HUES6 (cell line): ENCODE measurements around the gene BTG1.

Source experiments
- H3K27ac ChIP-seq: 2 replicates; pipeline ENCODE4 v1.7.0; 2013; ENCODE audit warnings: low read depth, mild to moderate bottlenecking, low read length, inconsistent platforms
- H3K27me3 ChIP-seq: 2 replicates; pipeline ENCODE4 v1.6.1; 2013; ENCODE audit warnings: low read length; ENCODE audit not compliant: control insufficient read depth, insufficient read depth
- H3K36me3 ChIP-seq: 2 replicates; pipeline ENCODE4 v1.6.1; 2013; ENCODE audit warnings: low read length; ENCODE audit not compliant: control insufficient read depth, insufficient read depth
- H3K4me1 ChIP-seq: 2 replicates; pipeline ENCODE4 v1.6.1; 2013; ENCODE audit warnings: low read length; ENCODE audit not compliant: control insufficient read depth, insufficient read depth
- H3K4me3 ChIP-seq: 2 replicates; pipeline ENCODE4 v1.5.1; 2013; ENCODE audit warnings: low read depth, low read length
- H3K9ac ChIP-seq: one replicate; pipeline ENCODE4 v1.6.1; 2013; ENCODE audit warnings: mild to moderate bottlenecking, low read length
- H3K9me3 ChIP-seq: 2 replicates; pipeline ENCODE4 v1.6.1; 2013; ENCODE audit warnings: low read depth, low read length; ENCODE audit not compliant: control insufficient read depth, insufficient read depth

Gene BTG1

DNA sequence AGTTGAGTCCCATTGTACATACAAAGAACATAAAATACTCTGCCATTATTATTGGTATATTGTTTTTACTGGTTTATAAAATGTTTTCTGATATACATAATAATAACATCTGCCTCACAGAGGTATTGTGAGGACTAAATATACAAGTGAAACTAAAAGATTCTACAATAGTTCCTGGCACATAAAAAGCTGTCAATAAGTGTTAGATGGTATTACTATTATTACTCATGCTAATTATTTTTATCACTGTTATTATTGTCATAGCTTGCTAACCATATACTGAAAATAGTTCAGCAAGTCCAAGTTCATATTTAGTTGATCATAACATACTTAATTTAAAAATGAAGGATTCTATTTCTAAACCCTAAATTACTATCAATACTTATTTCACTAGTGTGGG lies 34.4 kb downstream of the BTG1 start:
- no peaks in the 10 kb centered on the region for H3K9me3 ChIP-seq
- H3K4me3 ChIP-seq: no peak overlapping the region
- H3K9ac ChIP-seq: no peak overlapping the region
- H3K27ac ChIP-seq: no peak overlapping the region
- no peaks in the 10 kb centered on the region for H3K27me3 ChIP-seq
- H3K36me3 ChIP-seq: no peaks in the 10 kb centered on the region
- H3K4me1 ChIP-seq: peaks cover 44% of the 10 kb centered on the region

DNA sequence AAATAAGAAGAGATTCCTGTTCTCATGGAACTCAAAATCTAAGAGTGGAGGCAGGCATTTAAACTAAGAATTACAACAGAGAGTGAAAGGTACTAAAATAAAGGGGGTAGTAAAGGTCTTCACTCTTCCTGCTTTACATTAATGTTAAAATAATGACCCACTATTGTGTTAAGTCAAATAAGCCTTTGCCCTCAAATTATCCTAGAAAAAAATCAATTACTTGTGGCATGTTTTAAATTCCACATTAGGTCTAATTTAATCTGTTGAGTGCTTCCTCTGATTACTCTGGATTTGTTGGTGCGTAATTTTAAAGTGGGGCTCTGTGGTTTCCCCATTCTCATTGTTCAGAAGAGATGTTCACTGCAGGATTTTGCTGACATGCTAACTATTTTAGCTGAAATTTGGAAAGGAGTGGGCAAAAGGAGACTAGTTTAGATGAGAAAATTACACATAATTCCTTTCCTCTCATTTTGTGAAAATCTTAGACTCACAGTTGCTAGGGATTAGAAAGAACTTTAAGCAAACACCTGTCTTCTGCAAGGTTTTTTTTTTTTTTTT lies 35.5 kb downstream of the BTG1 start:
- peaks cover 46% of the 10 kb centered on the region for H3K4me1 ChIP-seq
- 0 out of 2 replicates have a peak overlapping the region, but pooled peaks have one; percentile 26 for H3K27ac ChIP-seq
- no peaks in the 10 kb centered on the region for H3K36me3 ChIP-seq
- no peak overlapping the region for H3K4me3 ChIP-seq
- no peaks in the 10 kb centered on the region for H3K27me3 ChIP-seq
- H3K9me3 ChIP-seq: no peaks in the 10 kb centered on the region
- no peak overlapping the region for H3K9ac ChIP-seq

DNA sequence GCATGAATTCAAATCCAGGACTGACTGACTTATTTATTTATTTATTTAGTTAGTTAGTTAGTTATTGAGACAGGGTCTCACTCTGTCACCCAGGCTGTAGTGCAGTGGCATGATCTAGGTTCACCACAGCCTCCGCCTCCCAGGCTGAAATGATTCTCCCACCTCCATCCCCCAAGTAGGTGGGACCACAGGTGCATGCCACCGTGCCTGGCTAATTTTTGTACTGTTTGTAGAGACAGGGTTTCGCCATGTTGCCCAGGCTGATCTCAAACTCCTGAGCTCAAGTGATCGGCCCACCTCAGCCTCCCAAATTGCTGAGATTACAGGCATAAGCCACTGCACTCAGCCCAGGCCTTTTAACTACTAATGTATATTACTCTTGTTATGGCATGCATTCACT lies 36.0 kb downstream of the BTG1 start:
- Histone ChIP-seq H3K9me3 (no peaks in the 10 kb centered on the region), H3K4me1 (peaks cover 46% of the 10 kb centered on the region), H3K9ac (no peak overlapping the region), H3K27me3 (no peaks in the 10 kb centered on the region), H3K4me3 (no peak overlapping the region), H3K27ac (0 out of 2 replicates have a peak overlapping the region, but pooled peaks have one; percentile 26), H3K36me3 (no peaks in the 10 kb centered on the region)

DNA sequence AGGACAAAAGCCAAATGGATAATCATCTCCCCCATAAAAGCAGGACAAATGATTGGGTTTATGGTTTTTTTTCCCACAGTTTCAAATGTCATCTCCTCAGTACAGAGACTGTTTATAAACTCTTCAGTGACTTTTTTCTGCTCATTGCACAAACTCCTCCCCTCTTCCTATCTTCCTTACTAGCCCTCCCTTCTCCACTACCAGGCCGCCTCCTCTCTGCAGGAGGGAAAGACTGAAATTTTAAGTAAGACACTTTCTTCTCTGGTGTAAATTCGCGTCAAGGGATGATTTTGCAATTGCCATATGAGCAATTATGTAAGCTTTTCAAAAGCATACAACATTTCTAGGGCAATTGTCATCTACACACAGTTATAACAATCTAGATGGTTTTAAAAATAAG lies 37.0 kb downstream of the BTG1 start:
- Histone ChIP-seq H3K36me3 (no peaks in the 10 kb centered on the region), H3K9me3 (no peaks in the 10 kb centered on the region), H3K4me3 (no peak overlapping the region), H3K27me3 (no peaks in the 10 kb centered on the region), H3K4me1 (peaks cover 46% of the 10 kb centered on the region), H3K9ac (no peak overlapping the region), H3K27ac (no peak overlapping the region)

DNA sequence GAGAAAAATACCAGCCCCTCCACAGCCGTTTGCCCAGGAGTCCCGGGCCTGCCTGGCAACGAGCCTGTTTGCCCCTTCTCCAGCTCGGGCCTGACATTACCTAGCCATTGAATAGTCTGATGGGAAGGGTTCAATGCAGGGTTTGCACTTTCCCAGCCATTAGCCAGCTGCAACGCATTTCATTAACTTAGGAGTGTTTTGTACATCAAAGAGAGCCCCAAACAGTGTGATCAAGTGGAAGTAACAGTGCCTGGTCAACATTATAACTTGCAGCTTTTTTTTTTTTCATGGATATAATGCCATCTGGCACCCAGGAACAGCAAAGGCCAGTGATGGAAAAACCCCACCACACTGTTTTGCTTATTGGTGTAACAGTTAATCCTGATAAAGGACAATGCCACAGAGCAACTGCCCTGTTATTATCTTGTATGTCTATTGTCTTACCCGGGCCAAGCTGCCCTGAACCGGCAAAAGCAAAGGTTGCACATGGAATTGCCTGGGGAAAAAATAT lies 38.0 kb downstream of the BTG1 start:
- Histone ChIP-seq H3K27me3 (no peaks in the 10 kb centered on the region), H3K27ac (peak overlapping the region; percentile 14; the same call in 1 of the 2 replicates), H3K4me3 (peak overlapping the region; percentile 6; the same call in 1 of the 2 replicates), H3K9me3 (no peaks in the 10 kb centered on the region), H3K36me3 (no peaks in the 10 kb centered on the region), H3K4me1 (peaks cover 46% of the 10 kb centered on the region), H3K9ac (no peak overlapping the region)

DNA sequence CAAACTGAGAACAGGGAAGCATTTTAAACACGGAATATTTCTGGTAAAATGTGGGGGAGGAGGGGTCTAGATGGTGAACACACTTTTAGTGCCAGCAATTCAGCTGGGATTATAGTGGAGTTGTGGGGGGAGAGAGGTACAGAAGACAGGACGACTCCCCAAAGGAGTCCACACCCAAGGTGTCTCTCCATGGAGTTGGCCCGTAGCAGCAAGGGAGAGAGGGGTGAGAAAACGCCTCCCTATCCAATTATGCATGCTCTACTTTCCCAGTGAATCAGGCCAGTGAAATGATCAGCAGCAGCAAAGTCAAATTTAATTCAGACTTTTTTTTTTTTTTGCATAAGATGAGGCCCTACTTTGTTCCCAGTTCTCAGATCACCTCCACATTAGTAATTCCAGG lies 38.6 kb downstream of the BTG1 start:
- Histone ChIP-seq H3K27ac (peak overlapping the region; percentile 26; the same call in 1 of the 2 replicates), H3K36me3 (no peaks in the 10 kb centered on the region), H3K4me1 (peaks cover 46% of the 10 kb centered on the region), H3K9ac (no peak overlapping the region), H3K27me3 (no peaks in the 10 kb centered on the region), H3K9me3 (no peaks in the 10 kb centered on the region), H3K4me3 (0 out of 2 replicates have a peak overlapping the region, but pooled peaks have one; percentile 6)

DNA sequence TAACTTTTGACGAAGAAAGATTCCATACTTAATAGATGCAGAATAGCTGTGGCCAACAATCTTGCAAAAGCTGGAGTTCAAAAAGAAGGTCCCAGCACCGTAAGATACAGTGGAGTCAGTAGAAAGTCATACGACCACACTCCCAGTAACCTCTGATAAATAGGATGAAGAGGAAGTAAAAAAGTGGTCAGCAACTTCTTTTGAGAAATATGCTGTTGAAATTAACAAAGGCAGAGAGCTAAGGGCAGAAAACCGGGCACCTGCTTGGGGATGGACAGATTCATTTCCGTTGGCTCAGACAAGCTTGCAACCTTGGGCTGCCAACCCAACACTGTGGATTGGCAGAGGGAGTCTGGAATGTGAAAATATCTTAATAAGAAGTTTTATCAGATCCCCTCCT lies 40.0 kb downstream of the BTG1 start:
- H3K4me1 ChIP-seq: peaks cover 46% of the 10 kb centered on the region
- no peak overlapping the region for H3K4me3 ChIP-seq
- no peak overlapping the region for H3K9ac ChIP-seq
- H3K9me3 ChIP-seq: no peaks in the 10 kb centered on the region
- no peaks in the 10 kb centered on the region for H3K27me3 ChIP-seq
- H3K36me3 ChIP-seq: no peaks in the 10 kb centered on the region
- H3K27ac ChIP-seq: no peak overlapping the region

DNA sequence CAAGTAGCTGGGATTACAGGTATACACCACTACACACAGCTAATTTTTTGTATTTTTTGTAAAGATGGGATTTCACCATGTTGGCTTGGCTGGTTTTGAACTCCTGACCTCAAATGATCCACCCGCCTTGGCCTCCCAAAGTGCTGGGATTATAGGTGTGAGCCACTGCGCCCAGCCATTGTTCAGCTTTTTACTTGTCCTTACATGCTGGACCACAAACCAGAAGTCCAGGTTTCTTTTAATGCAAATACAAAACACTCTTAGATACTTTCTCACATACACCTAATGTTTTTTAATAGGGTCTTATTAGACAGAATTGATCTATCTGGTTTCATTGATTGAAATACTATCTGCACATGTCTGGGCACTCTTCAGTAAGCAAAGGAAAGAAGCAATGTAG lies 40.5 kb downstream of the BTG1 start:
- H3K27me3 ChIP-seq: no peaks in the 10 kb centered on the region
- 0 out of 2 replicates have a peak, but pooled peaks cover 2% of the 10 kb centered on the region for H3K9me3 ChIP-seq
- no peak overlapping the region for H3K9ac ChIP-seq
- H3K27ac ChIP-seq: no peak overlapping the region
- no peaks in the 10 kb centered on the region for H3K36me3 ChIP-seq
- H3K4me1 ChIP-seq: peaks cover 41% of the 10 kb centered on the region
- H3K4me3 ChIP-seq: no peak overlapping the region

DNA sequence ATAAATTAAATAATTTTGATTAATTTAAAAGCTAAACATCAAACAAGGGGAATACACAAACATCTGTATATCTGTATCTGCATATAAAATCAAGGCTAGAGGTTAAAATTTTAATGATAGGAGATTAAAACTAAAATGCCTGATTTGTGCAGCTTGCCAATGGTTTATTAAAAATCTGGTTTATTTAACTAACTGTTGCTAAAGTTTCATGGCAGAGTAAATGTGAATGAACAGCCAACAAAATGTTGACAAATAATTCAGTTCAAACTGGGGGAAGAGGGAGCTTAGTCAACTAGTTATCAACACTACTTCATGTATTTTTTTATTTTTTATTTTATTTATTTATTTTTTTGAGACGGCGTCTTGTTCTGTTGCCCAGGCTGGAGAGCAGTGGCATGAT lies 43.0 kb downstream of the BTG1 start:
- Histone ChIP-seq H3K36me3 (no peaks in the 10 kb centered on the region), H3K4me1 (peaks cover 15% of the 10 kb centered on the region), H3K9me3 (0 out of 2 replicates have a peak, but pooled peaks cover 5% of the 10 kb centered on the region), H3K27me3 (no peaks in the 10 kb centered on the region), H3K4me3 (no peak overlapping the region), H3K9ac (no peak overlapping the region), H3K27ac (no peak overlapping the region)

DNA sequence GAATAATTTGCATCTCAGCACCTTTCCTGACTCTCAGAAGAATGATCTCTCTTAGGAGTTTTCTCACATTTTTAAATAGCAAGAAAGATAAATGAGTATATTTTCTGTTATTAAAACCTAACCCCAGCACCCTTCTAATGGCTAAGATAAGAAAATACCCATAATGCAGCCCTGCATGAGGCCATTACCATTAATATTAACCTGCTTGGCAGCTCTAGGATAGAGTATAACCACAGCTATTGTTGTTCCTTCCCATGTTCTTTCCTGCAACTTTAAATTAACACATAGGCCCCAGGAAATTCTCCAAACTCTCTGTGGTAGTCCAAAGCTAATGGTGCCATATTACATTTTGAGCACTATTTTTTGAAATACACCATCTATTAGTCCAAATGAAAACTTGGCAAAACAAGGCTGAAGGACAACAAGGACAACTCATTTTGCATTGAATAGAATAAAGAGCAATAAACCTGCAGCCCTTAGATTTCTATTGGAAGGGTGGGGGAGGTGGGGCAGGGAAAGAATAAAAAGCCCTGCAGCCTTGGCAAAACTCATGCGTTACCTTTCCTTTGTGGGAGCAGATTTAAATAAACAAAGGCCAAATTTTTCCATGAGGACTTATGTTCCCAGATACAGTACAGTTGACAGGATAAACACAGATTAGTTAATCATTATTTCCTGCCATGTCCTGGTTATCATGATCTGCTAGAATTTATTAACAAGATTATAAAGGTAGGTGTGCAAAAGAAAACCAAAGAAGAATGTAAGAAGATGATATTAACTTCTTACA lies 46.9 kb downstream of the BTG1 start:
- H3K27me3 ChIP-seq: no peaks in the 10 kb centered on the region
- peaks cover 6% of the 10 kb centered on the region; the same call in 1 of the 2 replicates for H3K4me1 ChIP-seq
- no peaks in the 10 kb centered on the region for H3K36me3 ChIP-seq
- 0 out of 2 replicates have a peak, but pooled peaks cover 5% of the 10 kb centered on the region for H3K9me3 ChIP-seq
- no peak overlapping the region for H3K4me3 ChIP-seq
- no peak overlapping the region for H3K27ac ChIP-seq
- no peak overlapping the region for H3K9ac ChIP-seq
